Activated T-cell treated with anti-CD3 and anti-CD28 coated beads, Interleukin-2, amount 50 U/mL, for 72 hours (primary cell): ENCODE measurements around the gene PIGS. TPM values are rescaled to one million over a fixed set of nuclear protein-coding genes. Genes with fewer than 3 reads are reported as not detected.

ENCODE experiments used
- ATAC-seq, 2 donors: fragments of 150-1000 bp; cut with Tn5 transposase; replicated peaks in 1 of 2; 2 replicates each; pipeline ENCODE4 v1.10.0; 2021; ENCODE audit warnings: moderate library complexity in 2 of 2, mild to moderate bottlenecking in 1 of 2
- DNase-seq, 2 donors: peaks; one replicate each; pipeline ENCODE4 v3.0.0; 2021 to 2022; ENCODE audit warnings: mixed read lengths in 1 of 2
- H3K27ac Mint-ChIP-seq: one replicate; pipeline ENCODE4 v1.8.0; 2022; ENCODE audit warnings: mild to moderate bottlenecking, moderate library complexity, mixed read lengths
- H3K27me3 Mint-ChIP-seq: one replicate; pipeline ENCODE4 v1.8.0; 2022; ENCODE audit warnings: low read depth, mixed read lengths
- H3K36me3 Mint-ChIP-seq, 2 donors: one replicate each; pipeline ENCODE4 v1.8.0; 2022; ENCODE audit warnings: mixed read lengths in 2 of 2, mild to moderate bottlenecking in 1 of 2; ENCODE audit not compliant: insufficient read depth in 2 of 2
- H3K4me1 Mint-ChIP-seq: one replicate; pipeline ENCODE4 v1.8.0; 2022; ENCODE audit warnings: low read depth, mixed read lengths
- H3K4me3 Mint-ChIP-seq, 2 donors: one replicate each; pipeline ENCODE4 v1.8.0; 2022; ENCODE audit warnings: mild to moderate bottlenecking in 2 of 2, mixed read lengths in 2 of 2, moderate library complexity in 2 of 2
- H3K9me3 Mint-ChIP-seq, 2 donors: one replicate each; pipeline ENCODE4 v1.8.0; 2022; ENCODE audit warnings: mixed read lengths in 2 of 2
- total RNA-seq, 2 donors: library from RNA; stranded (reverse); gene quantifications; one replicate each; pipeline ENCODE4 v1.2.3, GENCODE V29; 2022

PIGS gene
- total RNA-seq, 2 donors from 2014 or later: 46.3 to 53.5 TPM

DNA sequence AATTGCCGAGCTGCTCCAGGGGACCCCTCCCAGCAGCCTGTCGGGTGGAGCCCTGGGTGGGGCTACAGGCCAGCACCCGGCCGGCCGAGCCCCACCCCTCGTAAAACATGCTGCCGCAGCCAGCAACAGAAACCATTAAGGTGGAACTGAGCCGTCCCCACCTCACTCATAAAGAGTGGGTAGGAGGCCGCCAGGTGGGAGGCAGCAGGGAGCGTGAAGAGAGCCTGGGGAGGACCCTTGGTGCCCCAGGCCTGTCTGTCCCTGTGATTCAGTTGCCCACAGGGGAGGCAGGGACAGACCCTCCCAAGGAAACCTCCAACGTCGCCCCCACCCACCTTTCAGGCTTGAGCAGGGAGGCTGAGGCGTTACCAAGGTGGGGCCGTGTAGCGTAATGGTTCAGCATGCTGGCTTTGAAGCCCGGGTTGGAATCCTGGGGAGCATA is 56.7 kb downstream of the PIGS start:
- no peak overlapping the region for H3K4me3 Mint-ChIP-seq
- DNase-seq (no peak), ATAC-seq (no peak)
- H3K4me1 Mint-ChIP-seq: no peaks in the 10 kb centered on the region
- peaks cover 0 to 2% of the 10 kb centered on the region in 2 donors for H3K36me3 Mint-ChIP-seq
- peaks cover 8% of the 10 kb centered on the region for H3K27me3 Mint-ChIP-seq
- peaks cover 0 to 4% of the 10 kb centered on the region in 2 donors for H3K9me3 Mint-ChIP-seq
- H3K27ac Mint-ChIP-seq: no peak overlapping the region

DNA sequence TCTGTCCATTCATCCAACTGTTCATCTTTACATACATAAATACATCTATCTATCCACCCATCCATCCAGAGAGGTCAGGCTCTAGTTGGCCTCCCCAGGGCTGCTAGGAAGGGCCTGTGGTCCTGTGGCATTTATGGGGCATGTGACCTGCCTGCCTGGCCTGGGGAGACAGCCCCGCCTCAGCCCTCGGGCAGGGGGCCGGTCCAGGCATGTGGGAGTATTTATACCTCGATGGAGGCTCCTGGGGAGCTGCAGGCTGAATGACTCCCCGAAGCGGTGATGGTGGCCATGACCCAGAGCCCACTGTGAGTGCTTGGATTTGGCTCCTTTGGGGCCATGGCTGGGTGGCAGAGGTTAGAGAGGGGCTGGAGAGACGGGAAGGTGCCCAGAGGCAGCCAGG is 57.8 kb downstream of the PIGS start:
- H3K36me3 Mint-ChIP-seq: peaks cover 0 to 2% of the 10 kb centered on the region in 2 donors
- DNase-seq (no peak), ATAC-seq (no peak)
- H3K9me3 Mint-ChIP-seq: peaks cover 0 to 4% of the 10 kb centered on the region in 2 donors
- no peak overlapping the region for H3K27ac Mint-ChIP-seq
- H3K4me3 Mint-ChIP-seq: no peak overlapping the region
- no peaks in the 10 kb centered on the region for H3K4me1 Mint-ChIP-seq
- peaks cover 8% of the 10 kb centered on the region for H3K27me3 Mint-ChIP-seq

DNA sequence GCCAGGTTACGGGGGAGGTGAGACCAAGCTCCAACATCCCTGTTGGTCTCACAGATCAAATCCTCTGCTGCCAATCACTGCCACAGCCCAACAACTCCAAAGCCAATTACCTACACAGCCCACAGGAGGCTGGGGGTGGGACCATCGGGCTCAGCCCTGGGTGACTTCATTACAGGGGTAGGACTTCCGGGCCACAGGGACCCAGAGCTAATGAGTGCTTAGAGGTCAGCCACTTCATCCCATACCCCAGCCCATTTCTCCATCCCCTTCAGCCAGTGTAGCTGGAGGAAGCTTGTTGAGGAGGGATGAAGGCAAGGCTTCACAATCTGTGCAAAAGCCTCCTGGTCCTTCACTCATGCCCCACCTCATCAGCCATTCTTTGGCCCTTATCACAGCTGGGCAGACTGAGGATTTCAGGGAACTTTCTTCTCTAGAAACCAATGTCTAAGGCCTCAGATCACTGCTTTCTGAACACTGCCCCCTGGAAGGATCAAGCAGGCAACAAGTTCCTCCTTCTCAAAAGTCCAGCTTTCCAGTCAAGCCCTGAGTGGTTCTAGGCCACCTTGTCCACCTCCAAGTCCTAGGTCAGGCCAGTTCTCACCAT is 59.4 kb downstream of the PIGS start:
- Mint-ChIP-seq H3K4me1 (no peaks in the 10 kb centered on the region), H3K4me3 (no peak overlapping the region), H3K27ac (no peak overlapping the region), H3K27me3 (peaks cover 8% of the 10 kb centered on the region), H3K9me3 (peaks cover 0 to 4% of the 10 kb centered on the region in 2 donors), H3K36me3 (no peaks in the 10 kb centered on the region)
- no peak for DNase-seq
- no peak for ATAC-seq

DNA sequence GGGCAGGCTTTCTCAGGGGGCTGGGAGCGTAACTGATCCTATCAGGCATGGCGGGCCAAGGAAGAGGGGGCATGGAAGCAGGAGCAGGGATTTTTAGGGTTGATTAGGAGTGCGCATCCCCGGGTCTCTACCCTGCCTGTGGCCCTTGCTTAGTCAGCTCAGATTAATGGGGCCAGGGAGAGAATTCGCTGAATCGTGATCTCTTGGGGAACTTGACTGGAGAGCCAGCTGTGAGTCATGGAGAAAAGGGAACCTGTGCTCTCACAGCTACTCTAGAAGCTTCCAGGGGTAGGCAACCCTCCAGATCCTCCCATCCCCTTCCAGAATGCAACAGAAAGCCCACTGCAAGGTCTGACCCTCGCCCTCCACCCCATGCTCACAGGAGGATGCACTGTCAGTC is 61.5 kb downstream of the PIGS start:
- no peak overlapping the region for H3K27ac Mint-ChIP-seq
- H3K4me1 Mint-ChIP-seq: no peaks in the 10 kb centered on the region
- ATAC-seq: no peak
- DNase-seq: no peak
- no peaks in the 10 kb centered on the region for H3K9me3 Mint-ChIP-seq
- peaks cover 8% of the 10 kb centered on the region for H3K27me3 Mint-ChIP-seq
- H3K4me3 Mint-ChIP-seq: no peak overlapping the region
- H3K36me3 Mint-ChIP-seq: no peaks in the 10 kb centered on the region

DNA sequence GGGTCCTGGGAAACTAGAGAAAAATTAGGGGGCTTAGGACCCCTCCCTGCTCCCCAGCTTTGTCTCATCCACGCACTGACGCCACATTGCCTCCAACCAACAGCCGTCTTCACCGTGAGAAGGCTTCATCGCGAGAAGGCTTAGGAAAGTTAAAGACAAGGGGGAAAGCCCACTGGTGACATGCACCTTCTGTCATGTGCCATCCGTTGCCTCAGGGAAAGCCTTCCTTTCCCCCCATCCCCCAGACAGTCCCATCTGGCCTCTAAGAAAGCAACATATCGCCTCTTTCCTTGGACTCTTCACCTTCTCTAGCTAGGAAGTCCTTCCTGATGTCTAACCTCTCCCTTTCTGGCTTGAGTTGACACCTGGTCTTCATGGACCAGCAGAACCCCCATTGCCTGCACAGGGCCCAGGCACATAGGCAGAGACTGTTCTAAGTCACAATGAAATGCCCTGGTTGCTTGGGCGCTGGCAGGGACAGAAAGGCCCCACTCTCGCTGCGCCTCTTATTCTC is 63.1 kb downstream of the PIGS start:
- no peak for DNase-seq
- no peak overlapping the region for H3K4me3 Mint-ChIP-seq

DNA sequence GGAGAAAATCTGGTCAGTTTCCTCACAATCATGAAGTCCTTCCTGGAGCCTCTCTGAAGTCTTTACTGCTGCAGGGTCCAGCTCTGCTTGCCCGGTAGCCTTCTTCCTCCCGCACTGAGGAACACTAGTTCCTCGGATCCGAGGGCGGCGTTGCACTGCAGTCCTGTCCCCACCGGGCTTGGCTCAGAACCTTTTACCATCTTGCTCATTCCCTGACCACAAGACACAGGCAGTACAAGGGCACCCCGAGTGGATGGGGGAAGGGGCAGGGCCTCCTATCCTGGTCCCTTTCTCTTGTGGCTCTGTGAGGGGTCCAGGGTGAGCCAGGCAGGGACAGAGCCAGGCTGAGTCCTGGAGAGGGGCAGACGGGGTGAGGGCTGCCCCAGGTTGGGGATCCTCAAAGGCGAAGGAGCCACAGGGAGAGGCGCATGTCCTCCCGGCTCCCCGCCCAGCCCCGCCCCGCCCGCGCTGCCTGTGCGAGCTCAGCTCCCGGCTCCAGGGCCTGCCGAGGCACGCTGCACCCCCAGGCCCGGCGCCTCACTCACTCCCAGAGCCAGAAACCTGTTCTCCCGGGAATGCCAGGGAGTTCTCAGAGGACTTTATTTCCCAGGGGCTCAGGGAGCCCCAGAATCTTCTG is 63.6 kb downstream of the PIGS start:
- H3K4me3 Mint-ChIP-seq: no peak overlapping the region

More for the DNA sequence above, 63.1 kb downstream of the PIGS start:
- H3K27ac Mint-ChIP-seq: no peak overlapping the region
- H3K9me3 Mint-ChIP-seq: no peaks in the 10 kb centered on the region
- H3K27me3 Mint-ChIP-seq: peaks cover 8% of the 10 kb centered on the region
- no peaks in the 10 kb centered on the region for H3K4me1 Mint-ChIP-seq
- ATAC-seq: no peak
- H3K36me3 Mint-ChIP-seq: no peaks in the 10 kb centered on the region

DNA sequence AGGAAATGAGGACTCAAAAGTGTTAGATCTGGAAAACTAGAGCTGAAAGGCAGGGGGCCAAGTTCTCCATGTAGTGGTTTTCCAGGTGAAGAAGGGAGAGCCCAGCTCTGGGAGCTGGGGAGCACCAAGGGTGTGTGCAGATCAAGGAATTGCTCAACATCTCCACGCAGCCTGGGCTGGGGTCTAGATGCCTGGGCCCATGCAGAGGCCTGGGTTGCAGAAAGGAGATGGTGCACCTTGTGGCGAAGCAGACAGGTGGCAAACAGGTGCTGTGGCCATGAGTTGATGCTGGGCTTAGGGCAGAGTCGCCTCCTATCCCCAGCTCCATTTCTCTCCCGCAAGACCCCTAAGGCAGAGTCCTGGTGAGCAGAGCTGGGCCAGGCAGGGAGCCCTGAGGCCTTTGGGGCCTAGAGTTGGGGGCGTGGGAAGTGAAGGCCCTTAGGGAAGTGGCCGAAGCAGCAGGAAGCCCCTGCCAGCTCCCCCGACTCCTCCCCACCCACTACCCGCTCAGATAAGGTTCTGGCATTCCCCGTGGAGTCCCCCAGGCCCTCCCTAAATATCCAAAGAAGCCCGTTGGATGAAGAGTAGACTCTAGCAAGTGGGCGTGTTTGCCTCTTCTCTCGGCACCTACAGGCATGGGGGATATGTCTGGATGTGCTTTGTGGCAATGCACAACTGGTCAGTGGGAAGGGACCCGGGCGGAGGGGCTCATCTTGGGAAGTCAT is 64.4 kb downstream of the PIGS start:
- Mint-ChIP-seq H3K4me1 (no peaks in the 10 kb centered on the region), H3K27ac (no peak overlapping the region), H3K36me3 (no peaks in the 10 kb centered on the region), H3K9me3 (no peaks in the 10 kb centered on the region), H3K4me3 (no peak overlapping the region), H3K27me3 (peaks cover 8% of the 10 kb centered on the region)
- ATAC-seq: no peak
- DNase-seq: no peak

More for the DNA sequence above, 63.6 kb downstream of the PIGS start:
- H3K4me1 Mint-ChIP-seq: no peaks in the 10 kb centered on the region
- H3K36me3 Mint-ChIP-seq: no peaks in the 10 kb centered on the region
- ATAC-seq (no peak), DNase-seq (no peak)
- H3K9me3 Mint-ChIP-seq: no peaks in the 10 kb centered on the region
- peaks cover 8% of the 10 kb centered on the region for H3K27me3 Mint-ChIP-seq
- H3K27ac Mint-ChIP-seq: no peak overlapping the region

DNA sequence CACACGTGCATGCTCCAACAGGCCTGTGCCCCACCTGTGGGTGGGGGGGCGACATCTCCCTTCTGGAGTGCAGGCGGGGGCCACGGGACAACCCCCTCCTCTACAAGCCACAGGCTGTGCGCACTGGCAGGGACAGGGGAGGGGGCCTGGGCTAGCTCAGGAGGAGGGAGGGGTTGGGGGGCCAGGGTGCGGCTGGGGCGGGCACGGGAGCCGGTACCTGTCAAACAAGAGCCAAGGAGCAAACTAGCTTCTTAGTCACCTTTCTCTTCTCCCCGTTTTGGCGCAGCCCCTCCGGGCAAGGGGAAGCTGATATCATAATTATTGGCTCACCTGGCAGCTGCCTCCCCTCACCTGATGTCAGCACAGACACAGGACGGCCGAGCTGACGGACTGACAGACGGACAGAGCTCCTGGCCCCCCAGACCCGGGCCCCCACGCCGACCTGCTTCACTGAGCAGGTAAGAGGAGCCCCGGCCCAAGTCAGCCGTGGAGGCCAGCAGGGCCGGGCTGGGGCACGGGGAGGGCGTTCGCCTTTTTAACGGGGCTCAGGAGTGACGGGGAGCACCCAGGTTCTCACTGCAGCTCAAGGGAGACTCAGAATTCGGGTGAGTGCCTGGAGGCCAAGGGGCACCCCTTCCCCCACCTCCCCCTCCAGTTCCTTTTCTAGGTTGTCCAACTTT is 65.2 kb downstream of the PIGS start, which contains the start of gene FOXN1:
Gene FOXN1, plus strand, starts transcription at position 363 of the 680 bp plus-strand sequence. CDS start 17,622 bp downstream, outside the sequence.
- ATAC-seq: no peak
- DNase-seq: no peak
- Mint-ChIP-seq H3K4me3 (no peak within 1 kb of the TSS), H3K9me3 (no peaks in the 10 kb centered on the region), H3K36me3 (no peaks in the 10 kb centered on the region), H3K27ac (no peak within 1 kb of the TSS), H3K4me1 (no peaks in the 10 kb centered on the region), H3K27me3 (peaks cover 8% of the 10 kb centered on the region)

DNA sequence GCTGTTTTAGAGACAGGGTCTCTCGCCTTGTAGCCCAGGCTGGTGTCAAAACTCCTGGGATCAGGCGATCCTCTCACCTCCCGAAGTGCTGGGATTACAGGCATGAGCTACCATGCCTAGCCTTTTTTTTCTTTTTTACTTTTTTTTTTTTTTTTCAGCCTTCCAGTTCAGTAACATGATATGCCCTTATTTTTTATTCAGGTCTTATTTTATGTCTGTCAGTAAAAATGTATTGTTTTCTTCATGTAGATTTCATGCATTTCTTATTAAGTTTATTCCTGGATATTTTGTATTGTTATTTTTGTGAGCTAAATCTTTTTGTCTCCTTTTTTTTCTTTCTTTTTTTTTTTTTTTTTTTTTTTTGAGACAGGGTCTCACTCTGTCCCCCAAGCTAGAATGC is 67.9 kb downstream of the PIGS start:
- DNase-seq (no peak), ATAC-seq (no peak)
- Mint-ChIP-seq H3K4me1 (no peaks in the 10 kb centered on the region), H3K9me3 (no peaks in the 10 kb centered on the region), H3K27ac (no peak overlapping the region), H3K36me3 (no peaks in the 10 kb centered on the region), H3K4me3 (no peak overlapping the region), H3K27me3 (no peaks in the 10 kb centered on the region)

Other genes starting within 250 kb of the PIGS start
- gene IFT20, start 236.1 kb downstream of the PIGS start, total RNA-seq: 10 to 100 TPM; 31.1 to 31.7 TPM
- gene TNFAIP1, start 235.8 kb downstream of the PIGS start, total RNA-seq: 10 to 100 TPM; 20.9 to 22.1 TPM
- 10 to 100 TPM; 78.2 to 91.2 TPM for gene POLDIP2, start 214.0 kb downstream of the PIGS start, total RNA-seq
- gene SEBOX, start 206.3 kb downstream of the PIGS start, total RNA-seq: not detected
- gene VTN, start 201.2 kb downstream of the PIGS start, total RNA-seq: under 1 TPM; 0.19 to 0.30 TPM
- gene SARM1, start 199.8 kb downstream of the PIGS start, total RNA-seq: 10 to 100 TPM; 22.4 to 24.3 TPM
- gene SLC46A1, start 165.3 kb downstream of the PIGS start, total RNA-seq: 1 to 10 TPM; 2.1 TPM
- gene SLC13A2, start 97.9 kb downstream of the PIGS start, total RNA-seq: not detected
- gene FOXN1, start 65.2 kb downstream of the PIGS start, total RNA-seq: not detected
- gene UNC119, start 18.9 kb downstream of the PIGS start, total RNA-seq: 10 to 100 TPM; 45.3 to 53.8 TPM
- 10 to 100 TPM; 23.1 to 40.0 TPM for gene ALDOC, start 5.4 kb upstream of the PIGS start, total RNA-seq
- 100 to 1,000 TPM; 134 to 141 TPM for gene SPAG5, start 27.5 kb upstream of the PIGS start, total RNA-seq
- gene RSKR, start 42.7 kb upstream of the PIGS start, total RNA-seq: 10 to 100 TPM; 25.1 to 33.4 TPM
- gene BLTP2, start 73.6 kb upstream of the PIGS start, total RNA-seq: 100 to 1,000 TPM; 109 TPM
- gene SDF2, start 90.4 kb upstream of the PIGS start, total RNA-seq: 10 to 100 TPM; 43.9 to 48.2 TPM
- gene SUPT6H, start 90.7 kb upstream of the PIGS start, total RNA-seq: 10 to 100 TPM; 85.1 to 97.8 TPM
- 1 to 10 TPM; 8.0 to 9.6 TPM for gene PROCA1, start 140.4 kb upstream of the PIGS start, total RNA-seq
- gene RAB34, start 146.3 kb upstream of the PIGS start, total RNA-seq: 10 to 100 TPM; 10.4 to 17.3 TPM
- gene RPL23A, start 148.5 kb upstream of the PIGS start, total RNA-seq: 1,000 to 10,000 TPM; 2,006 to 2,174 TPM
- 1 to 10 TPM; 5.2 to 9.0 TPM for gene TLCD1, start 154.7 kb upstream of the PIGS start, total RNA-seq
- 10 to 100 TPM in 1 of 2 donors, 1 to 10 TPM in 1; 6.9 to 10.9 TPM for gene NEK8, start 157.3 kb upstream of the PIGS start, total RNA-seq
- gene TRAF4, start 172.5 kb upstream of the PIGS start, total RNA-seq: 100 to 1,000 TPM; 108 to 145 TPM